ENCODE measurements around the gene ENDOV.

Gene ENDOV

GRCh38 chr17:80384078-80384960, 30.6 kb upstream of the ENDOV start:
- Histone ChIP-seq H3K27me3 (replicated peaks; ENCODE audit: control insufficient read depth, insufficient read depth, low read length) (no peaks in the 10 kb centered on the region), H3K36me3 (ENCODE audit: control insufficient read depth, insufficient read depth, low read length) (peaks cover 63% of the 10 kb centered on the region), H3K4me3 (replicated peaks; ENCODE audit: low read depth, low read length) (no peak overlapping the region)
- no peak for DNase-seq (ENCODE audit: extremely low read depth, insufficient read length)
- no peak for TF ChIP-seq CTCF (IDR thresholded peaks at IDR 0.05; ENCODE audit: insufficient read depth, low read length, poor library complexity, severe bottlenecking)

GRCh38 chr17:80385046-80385445, 29.9 kb upstream of the ENDOV start:
- no peak for DNase-seq (ENCODE audit: extremely low read depth, insufficient read length)
- Histone ChIP-seq H3K27me3 (replicated peaks; ENCODE audit: control insufficient read depth, insufficient read depth, low read length) (no peaks in the 10 kb centered on the region), H3K4me3 (replicated peaks; ENCODE audit: low read depth, low read length) (no peak overlapping the region), H3K36me3 (ENCODE audit: control insufficient read depth, insufficient read depth, low read length) (peaks cover 68% of the 10 kb centered on the region)
- no peak for TF ChIP-seq CTCF (IDR thresholded peaks at IDR 0.05; ENCODE audit: insufficient read depth, low read length, poor library complexity, severe bottlenecking)

GRCh38 chr17:80386341-80386740, 28.6 kb upstream of the ENDOV start:
- Histone ChIP-seq H3K4me3 (replicated peaks; ENCODE audit: low read depth, low read length) (no peak overlapping the region), H3K36me3 (ENCODE audit: control insufficient read depth, insufficient read depth, low read length) (peaks cover 63% of the 10 kb centered on the region), H3K27me3 (replicated peaks; ENCODE audit: control insufficient read depth, insufficient read depth, low read length) (no peaks in the 10 kb centered on the region)
- no peak for DNase-seq (ENCODE audit: extremely low read depth, insufficient read length)
- no peak for TF ChIP-seq CTCF (IDR thresholded peaks at IDR 0.05; ENCODE audit: insufficient read depth, low read length, poor library complexity, severe bottlenecking)

- Histone ChIP-seq H3K4me3 (replicated peaks; ENCODE audit: low read depth, low read length) (no peak overlapping the region), H3K27me3 (replicated peaks; ENCODE audit: control insufficient read depth, insufficient read depth, low read length) (no peaks in the 10 kb centered on the region), H3K36me3 (ENCODE audit: control insufficient read depth, insufficient read depth, low read length) (peaks cover 59% of the 10 kb centered on the region)
- no peak for DNase-seq (ENCODE audit: extremely low read depth, insufficient read length)
- TF ChIP-seq CTCF (IDR thresholded peaks at IDR 0.05; ENCODE audit: insufficient read depth, low read length, poor library complexity, severe bottlenecking) = no peak
These were observed 27.9 kb upstream of the ENDOV start for GRCh38 chr17:80387071-80387470.

- peaks cover 59% of the 10 kb centered on the region for H3K36me3 ChIP-seq (ENCODE audit: control insufficient read depth, insufficient read depth, low read length)
- DNase-seq (ENCODE audit: extremely low read depth, insufficient read length) = no peak
- no peak for TF ChIP-seq CTCF (IDR thresholded peaks at IDR 0.05; ENCODE audit: insufficient read depth, low read length, poor library complexity, severe bottlenecking)
- H3K4me3 ChIP-seq (replicated peaks; ENCODE audit: low read depth, low read length) = no peak overlapping the region
- H3K27me3 ChIP-seq (replicated peaks; ENCODE audit: control insufficient read depth, insufficient read depth, low read length) = no peaks in the 10 kb centered on the region
These were observed 26.8 kb upstream of the ENDOV start for GRCh38 chr17:80388175-80388574.

All from GM06990 (cell line).